Fibroblast of lung (primary cell): Measurements from ENCODE around the gene SCGB3A2.

Experiments used
- EZH2 ChIP-seq: IDR thresholded peaks from 2 replicates; pipeline ENCODE4 v1.5.1; 2012; ENCODE audit warnings: low read length, control low read depth, mild to moderate bottlenecking; ENCODE audit errors: missing control alignments
- TF ChIP-seq, protein P1 (sequence below), 2 donors: IDR thresholded peaks in 1 of 2; conservative IDR thresholded peaks in 1 of 2; 1 replicate in 1 of 2; 2 replicates in 1 of 2; pipeline ENCODE4 v1.5.1; 2011 to 2012; ENCODE audit warnings: low read length in 2 of 2, control low read depth in 1 of 2, inconsistent platforms in 1 of 2, low read depth in 1 of 2, mild to moderate bottlenecking in 1 of 2

- TF ChIP-seq, protein P1, sequence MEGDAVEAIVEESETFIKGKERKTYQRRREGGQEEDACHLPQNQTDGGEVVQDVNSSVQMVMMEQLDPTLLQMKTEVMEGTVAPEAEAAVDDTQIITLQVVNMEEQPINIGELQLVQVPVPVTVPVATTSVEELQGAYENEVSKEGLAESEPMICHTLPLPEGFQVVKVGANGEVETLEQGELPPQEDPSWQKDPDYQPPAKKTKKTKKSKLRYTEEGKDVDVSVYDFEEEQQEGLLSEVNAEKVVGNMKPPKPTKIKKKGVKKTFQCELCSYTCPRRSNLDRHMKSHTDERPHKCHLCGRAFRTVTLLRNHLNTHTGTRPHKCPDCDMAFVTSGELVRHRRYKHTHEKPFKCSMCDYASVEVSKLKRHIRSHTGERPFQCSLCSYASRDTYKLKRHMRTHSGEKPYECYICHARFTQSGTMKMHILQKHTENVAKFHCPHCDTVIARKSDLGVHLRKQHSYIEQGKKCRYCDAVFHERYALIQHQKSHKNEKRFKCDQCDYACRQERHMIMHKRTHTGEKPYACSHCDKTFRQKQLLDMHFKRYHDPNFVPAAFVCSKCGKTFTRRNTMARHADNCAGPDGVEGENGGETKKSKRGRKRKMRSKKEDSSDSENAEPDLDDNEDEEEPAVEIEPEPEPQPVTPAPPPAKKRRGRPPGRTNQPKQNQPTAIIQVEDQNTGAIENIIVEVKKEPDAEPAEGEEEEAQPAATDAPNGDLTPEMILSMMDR (conservative IDR thresholded peaks at IDR 0.05 in 1 of 2, IDR thresholded peaks at IDR 0.05 in 1 of 2; ENCODE audit: low read depth in 1 of 2, low read length in 2 of 2), result no peak
- no peak for TF ChIP-seq EZH2
Measured at GRCh38 chr5:147853372-147853987, 25.0 kb upstream of the SCGB3A2 start.
